ENCODE data around the gene DRC1.

DNA sequence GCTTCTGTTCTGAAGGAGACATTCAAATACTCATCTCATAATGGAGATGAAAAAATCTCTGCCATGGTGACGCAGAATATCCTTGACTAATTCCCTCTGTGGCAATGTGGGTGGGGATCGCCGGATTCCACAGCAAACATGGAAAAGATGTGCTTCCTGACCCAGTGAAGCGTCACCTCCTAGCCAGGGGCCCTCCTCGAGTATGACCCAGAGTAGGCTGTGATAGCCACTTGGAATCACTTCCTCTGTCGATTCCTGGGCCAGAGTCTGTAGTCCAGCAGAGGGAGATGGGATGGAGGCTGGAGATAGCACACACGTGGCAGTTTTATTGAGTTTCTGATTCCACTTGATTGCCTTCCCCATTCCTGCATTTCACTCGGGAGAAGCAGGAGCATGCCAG, 36.8 kb downstream of the DRC1 start:
- TF ChIP-seq POLR2AphosphoS5 (IDR thresholded peaks at IDR 0.05; ENCODE audit: borderline replicate concordance, low read depth, low read length) (no peak), FOXP2 (optimal IDR thresholded peaks at IDR 0.05; ENCODE audit: control extremely low read depth, extremely low read length, insufficient read depth) (no peak), EZH2 (IDR thresholded peaks at IDR 0.05) (no peak)

Data from SK-N-MC (cell line).